Measurements from ENCODE around the gene CRTC3.

- TF ChIP-seq CTCF (IDR thresholded peaks at IDR 0.05), result no peak
- TF ChIP-seq SIN3A (IDR thresholded peaks at IDR 0.05; ENCODE audit: borderline replicate concordance, insufficient read depth, low read depth, low read length), result no peak
- no peak for TF ChIP-seq POLR2AphosphoS5 (IDR thresholded peaks at IDR 0.05; ENCODE audit: low read depth, low read length)
- TF ChIP-seq REST (IDR thresholded peaks at IDR 0.05; ENCODE audit: insufficient read depth in 1 of 2, low read depth in 2 of 2, low read length in 1 of 2), result no peak
- TF ChIP-seq TCF7L2 (IDR thresholded peaks at IDR 0.05; ENCODE audit: low read depth, low read length), result no peak
Measured at GRCh38 chr15:90619468-90619867, 89.7 kb downstream of the CRTC3 start.

Measured in Panc1 (cell line).